Fibroblast of skin of back (primary cell): Measurements from ENCODE around the gene BCAS4.

ENCODE experiments used
- DNase-seq: peaks from one replicate; pipeline ENCODE4 v3.0.0-alpha.2; 2013

The BCAS4 gene

DNA sequence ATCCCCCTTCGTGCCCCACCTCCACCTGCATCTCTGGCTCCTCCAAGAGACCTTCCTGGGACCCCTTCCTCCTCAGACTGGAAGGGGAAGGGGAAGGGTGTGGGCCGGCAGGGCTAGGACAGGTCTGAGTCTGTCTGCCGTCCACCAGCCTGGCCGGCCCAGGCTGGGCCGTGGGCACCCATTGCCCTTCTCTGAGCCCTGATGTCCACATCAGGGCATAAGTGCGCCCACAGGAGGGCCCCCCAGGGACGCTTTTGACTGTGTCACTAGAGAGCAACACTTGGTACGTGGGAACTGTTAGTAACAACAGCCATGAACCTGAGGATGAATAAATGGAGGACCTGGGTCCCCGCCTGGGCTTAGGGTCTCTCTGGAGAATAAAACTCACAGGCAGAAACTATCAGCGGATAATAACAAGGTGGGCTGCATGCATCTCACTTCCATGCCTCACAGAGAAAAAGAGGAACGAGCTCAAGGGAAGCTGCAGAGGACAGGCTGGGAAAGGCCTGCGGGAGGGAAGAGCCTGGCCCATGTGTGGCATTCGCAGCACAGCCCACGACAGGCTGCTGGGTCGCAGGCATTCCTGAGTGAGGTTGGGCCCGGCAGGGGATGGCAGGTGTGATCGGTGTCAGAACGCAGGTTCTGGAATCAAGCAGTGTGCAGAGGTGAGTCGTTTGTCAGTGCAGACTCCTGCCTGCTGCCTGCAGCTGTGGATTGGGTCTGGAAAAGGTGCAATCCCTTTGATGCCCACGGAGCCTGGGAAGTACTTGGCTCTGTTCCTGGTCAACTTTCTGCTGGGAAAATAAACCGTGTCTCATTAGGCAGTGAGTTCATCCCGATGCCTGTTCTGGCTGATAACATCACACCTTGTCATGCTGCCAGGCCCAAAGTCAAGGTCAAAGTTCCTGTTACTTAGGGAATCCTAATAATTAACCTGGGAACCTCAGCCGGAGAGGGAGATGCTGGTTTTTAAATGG lies 60.9 kb downstream of the BCAS4 start:
- no peak for DNase-seq

DNA sequence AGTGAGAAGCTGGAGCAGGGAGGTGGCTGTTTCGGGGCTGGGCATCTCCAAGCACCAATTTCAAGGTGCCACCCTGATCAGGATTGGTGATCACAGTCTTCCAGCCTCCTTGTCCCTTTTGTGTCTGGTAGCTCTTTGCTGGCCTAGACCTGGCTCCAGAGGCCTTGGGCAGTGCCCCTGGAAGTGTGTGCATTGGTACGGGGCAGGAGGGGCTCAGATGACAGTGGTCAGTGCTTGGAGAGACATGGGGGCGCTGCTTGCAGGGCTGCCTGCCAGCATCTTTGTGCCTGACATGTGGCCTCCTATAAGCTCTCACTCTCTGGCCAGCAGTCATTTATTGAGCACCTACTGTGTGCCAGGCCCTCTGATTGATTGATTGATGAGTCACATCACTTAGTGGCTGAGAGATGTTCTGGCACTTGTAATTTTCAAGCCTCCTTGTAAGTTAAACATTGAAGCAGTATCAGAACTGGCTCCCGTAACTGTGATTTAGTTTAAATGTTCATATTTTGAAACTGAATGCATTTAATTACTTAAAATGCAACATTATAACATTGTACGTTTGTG lies 61.7 kb downstream of the BCAS4 start:
- DNase-seq, result no peak

DNA sequence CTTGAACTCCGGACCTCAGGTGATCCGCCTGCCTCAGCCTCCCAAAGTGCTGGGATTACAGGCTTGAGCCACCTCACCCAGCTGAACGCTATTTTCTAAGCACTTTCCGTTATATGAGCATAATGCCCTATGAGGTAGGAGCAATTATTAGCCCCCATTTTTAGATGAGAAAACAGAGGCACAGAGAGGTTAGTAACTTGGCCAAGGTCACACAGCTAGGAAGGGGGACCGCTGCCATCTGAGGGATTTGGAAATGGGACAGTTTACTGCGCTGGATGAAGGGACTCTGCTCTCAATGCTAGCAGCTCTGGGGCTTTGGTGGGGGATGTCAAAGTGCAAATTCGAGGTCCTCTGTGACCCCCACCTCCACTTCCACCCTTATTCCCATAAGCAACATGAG lies 62.5 kb downstream of the BCAS4 start:
- DNase-seq, result no peak

DNA sequence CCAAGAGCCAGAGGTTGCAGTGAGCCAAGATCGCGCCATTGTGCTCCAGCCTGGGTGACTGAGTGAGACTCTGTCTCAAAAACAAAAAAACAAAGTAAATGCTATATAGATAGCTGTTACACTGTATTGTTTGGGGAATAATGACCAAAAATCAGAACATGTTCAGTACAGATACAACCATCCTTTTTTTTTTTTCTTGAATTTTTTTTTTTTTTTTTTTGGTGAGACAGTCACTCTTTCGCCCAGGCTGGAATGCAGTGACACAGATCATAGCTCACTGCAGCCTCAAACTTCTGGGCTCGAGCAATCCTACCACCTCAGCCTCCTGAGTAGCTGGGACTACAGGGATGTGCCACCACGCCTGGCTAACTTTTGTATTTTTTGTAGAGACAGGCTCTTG lies 63.7 kb downstream of the BCAS4 start:
- DNase-seq, result no peak

DNA sequence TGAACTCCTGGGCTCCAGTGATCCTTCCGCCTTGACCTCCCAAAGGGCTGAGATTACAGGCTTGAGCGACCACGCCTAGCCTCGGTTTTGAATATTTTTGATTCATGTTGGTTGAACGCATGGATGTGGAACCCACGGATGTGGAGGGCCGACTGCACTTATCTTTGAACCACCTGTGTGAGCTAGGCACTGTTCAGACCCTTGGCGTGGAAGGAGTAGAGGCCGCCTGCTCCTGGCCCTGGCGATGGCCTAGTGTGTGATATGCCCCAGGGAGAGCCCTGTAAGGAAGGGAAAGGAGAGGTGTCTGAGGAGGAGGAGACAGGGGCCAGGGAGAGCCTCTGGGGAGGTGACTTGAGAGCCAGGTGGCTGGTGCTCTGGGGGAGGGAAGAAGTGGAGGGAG lies 64.3 kb downstream of the BCAS4 start:
- no peak for DNase-seq

DNA sequence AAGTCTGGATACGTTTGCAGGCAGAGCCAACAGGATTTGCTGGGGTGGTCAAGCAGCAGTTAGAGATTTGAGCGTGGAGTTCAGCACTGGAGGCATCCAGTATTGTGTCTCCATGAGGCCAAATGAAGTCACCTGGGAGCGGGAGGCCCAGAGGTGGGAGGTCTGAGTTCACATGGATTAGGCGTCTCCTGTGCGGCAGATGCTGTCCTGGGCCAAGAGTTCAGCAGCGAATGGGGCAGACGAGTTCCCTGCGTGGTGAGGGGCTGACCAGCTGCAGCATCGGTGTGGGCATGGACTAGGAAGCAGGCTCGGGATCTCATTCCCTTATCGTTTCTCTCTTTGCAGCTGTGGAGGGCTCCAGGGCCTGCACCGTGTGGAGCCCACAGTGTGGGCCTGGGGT lies 66.2 kb downstream of the BCAS4 start:
- DNase-seq, result no peak

DNA sequence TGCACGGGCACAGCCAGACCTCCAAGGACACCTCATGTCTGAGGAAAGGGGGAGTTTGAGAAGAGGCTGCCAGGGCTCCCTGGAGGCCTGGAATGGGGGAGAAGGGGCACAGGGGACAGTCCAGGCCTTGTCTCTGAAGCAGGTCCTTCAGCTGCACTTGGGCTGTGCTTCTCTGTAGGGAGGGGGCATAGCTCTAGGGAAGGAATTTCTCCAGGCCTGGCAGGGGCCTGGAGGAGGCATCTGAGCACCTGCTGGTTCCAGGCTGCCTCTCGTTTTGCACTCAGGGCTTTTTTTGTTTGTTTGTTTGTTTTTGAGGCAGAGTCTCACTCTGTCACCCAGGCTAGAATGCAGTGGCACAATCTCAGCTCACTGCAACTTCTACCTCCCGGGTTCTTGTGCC lies 67.7 kb downstream of the BCAS4 start:
- DNase-seq, result no peak

DNA sequence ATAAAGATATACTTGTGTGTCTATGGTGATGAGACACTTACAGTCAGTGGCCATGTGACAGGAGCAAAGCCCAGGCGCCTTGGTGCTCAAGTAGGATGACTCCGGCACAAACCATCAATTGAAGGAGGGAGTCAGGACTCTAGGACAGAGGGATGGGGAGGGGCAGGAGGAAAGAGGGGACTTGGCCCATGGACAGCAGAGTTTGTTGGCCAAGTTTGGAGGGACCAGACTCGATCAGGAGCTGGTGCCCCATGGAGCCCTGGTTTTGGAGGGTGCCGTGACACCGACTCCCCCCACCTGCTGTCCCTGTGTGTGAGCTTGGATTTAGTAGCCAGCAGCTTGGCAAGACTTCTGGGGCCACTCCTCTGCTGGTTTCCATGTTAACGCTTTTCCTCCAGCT lies 70.3 kb downstream of the BCAS4 start:
- no peak for DNase-seq

DNA sequence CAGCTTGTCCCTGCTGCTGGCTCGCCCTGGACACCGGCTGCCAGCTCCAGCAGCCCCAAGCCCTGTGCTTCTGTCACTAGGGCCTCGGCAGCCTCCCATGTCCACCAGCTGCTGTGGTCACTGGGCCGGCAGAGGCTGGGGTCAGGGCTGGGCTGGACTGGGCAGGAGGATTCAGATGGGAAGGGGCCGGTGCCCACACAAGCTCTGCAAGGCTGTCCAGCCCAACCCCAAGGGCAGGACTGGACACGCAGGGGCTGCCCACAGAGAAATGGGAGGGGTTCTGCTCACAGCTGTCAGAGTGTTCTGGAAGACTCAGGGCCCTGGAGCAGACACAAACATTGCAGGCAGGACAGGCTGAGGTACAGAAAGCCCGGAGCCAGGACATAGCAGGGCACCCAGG lies 70.7 kb downstream of the BCAS4 start:
- no peak for DNase-seq

DNA sequence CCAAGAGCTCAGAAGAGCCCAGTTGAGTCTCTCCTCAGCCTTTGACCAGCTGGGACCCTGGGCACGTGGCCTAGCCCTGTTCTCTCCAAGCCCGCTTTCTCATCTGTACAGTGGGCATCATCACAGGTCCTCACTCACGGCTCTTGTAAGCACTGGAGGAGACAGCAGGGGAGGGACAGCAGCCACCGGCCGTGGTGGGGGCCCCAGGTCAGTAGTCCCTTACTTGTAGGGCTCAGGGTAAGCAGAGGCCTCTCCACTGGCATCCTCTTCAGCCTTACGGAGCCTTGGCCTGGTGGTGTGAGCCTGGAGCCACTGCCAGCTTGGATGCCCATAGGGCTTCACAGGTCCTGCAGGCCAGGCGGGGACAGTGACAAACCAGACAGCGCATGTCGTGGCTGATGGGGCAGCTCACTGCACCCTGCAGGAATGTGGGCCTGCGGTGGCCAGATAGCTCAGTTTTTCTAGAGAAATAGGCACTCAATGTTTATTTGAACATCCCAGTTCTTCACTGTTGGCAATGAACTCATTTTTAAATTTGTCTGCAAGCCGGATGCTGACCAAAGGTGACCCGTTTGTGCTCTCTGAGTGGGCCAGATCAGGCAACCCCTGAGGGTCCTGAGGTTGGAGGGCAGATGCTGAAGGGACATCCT lies 71.3 kb downstream of the BCAS4 start:
- DNase-seq, result no peak

DNA sequence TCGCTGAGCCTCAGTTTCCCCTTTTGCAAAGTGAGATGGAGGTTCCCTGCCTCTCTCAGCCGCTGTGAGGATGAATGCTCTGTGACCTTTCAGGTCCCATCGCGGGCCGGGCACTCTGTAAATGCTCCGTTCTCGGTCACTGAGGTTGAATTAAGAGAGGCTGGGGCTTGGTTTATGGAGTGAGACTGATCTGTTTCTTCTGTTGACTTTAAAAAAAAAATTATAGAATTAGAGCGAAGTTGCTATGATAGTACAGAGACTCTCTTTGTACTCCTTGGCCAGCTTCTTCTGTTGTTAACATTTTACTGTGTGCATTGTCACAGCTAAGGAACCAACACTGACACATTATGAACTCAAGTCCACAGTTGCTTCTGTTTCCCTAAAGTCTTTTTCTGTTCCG lies 72.0 kb downstream of the BCAS4 start:
- DNase-seq, result no peak

DNA sequence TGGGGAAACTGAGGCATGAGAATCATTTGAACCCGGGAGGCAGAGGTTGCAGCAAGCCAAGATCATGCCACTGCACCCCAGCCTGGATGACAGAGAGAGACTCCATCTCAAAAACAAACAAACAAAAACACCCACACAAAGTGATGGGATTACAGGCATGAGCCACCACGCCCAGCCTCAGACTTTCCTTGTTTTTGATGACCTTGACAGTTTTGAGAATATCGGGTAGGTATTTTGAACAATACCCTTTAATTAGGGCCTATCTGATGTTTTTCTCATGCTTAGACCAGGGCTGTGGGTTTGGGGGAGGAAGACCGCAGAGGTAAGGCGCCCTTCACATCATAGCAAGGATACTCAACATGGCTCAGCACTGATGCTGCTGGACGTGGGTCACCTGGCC lies 72.9 kb downstream of the BCAS4 start:
- DNase-seq, result no peak

DNA sequence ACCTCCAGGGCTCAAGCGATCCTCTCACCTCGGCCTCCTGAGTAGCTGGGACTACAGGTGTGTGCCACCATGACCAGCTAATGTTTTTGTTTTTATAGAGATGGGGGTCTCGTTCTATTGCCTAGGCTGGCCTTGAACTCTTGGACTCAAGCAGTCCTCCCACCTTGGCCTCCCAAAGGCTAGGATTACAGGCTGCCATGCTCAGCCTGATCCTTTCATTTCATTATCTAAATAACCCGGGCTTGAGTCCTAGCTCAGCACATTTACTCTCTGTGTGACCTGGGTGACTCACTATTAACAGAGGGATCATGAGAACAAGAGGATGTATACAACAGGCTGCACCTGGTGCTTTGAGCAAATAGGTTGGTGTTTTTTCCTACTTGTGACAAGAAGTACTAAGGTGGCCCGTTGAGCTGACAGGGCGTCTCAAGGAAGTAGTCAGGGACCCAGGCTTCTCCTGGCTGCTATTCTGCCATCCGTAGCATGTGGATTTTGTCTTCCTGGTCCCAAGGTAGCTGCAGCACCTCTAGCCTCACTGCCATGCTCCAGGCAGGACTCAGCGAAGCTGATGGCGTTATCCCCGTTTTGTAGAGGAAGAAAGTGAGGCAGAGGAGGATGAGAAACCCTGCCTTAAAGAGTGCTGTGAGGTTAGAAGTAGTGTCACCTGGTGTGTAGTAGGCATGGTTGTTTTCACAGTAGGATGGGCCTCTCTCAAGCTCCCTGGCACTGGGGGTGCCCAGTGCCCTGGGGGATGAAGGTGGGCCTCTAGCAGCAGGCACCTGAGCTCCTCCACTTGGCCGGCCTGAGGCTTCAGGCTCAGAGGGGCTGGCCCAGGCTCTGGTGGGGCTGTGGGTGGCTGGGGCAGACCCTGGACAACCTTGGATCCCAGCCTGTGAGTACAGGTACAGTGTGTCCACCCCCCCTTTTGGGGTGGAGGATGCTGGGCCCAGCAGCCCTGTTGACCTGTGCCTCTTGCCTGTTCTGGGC lies 73.9 kb downstream of the BCAS4 start:
- DNase-seq, result no peak

DNA sequence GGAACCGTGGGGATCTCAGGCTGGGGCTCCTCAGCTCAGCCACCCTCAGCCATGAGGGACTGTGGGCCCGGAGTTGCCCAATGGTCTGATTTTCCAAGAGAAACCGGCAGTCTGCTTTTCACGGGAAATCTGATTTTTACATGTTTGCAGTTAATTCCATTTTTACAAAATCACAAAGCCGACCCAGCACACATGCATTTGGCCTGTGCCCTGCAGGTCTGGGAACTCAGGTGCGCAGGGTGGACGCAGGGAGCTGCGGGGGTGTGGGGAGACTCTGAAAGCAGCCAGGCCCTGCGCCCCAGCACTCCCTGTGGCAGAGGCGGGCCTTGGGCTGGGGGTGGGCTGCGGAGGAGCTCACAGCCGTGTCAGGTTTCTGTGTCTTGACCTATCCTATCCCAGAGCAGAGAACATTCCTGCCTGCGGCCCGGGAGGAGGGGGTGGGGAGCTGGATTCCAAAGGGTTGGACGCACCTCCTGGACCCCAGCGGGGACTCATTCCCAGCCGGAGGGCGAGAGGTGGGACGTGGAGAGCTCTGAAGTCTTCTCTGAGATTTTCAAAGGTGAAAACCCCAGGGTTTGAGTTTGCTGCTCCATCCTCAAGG lies 75.8 kb downstream of the BCAS4 start:
- peak; percentile 79 for DNase-seq

DNA sequence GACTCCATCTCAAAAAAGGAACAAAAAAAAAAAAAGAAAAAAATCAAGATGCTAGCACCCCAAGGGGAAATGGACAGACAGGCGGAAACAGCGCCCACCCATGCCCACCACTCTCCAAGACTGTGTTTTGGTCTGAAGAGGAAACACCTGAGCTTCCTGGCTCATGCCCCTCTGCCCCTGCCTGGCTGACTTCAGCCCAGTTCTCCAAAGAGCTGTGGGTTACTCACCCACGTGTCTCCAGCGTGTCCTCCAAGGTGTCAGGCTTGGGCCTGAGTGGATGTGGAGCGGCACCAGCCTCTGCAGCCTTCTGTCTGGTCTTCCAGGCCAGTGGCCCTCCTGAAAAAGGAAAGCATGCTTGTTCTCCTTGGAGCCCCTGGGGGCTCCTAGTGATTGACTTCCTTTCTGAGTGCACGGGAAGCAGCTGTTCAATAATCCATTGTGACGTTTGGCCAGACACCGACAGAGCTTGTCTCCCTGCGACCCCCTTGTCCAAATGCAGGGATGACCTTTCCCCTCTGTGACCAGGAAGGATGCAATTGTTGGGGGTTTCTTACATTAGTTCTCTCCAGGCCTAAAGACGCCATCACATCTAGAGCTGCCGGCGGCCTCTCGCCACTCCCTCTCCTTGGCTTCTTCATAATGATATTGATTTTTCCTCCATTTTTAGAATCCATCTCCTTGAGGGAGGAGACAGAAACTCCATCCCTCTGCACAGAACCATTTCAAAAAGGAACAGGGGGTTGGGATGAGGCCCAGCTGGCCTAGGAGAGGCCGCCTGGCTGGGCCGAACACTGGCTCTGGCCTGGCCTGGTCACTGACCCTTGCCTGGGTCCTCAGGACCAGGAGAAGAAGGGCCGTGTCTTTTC lies 77.9 kb downstream of the BCAS4 start:
- no peak for DNase-seq

DNA sequence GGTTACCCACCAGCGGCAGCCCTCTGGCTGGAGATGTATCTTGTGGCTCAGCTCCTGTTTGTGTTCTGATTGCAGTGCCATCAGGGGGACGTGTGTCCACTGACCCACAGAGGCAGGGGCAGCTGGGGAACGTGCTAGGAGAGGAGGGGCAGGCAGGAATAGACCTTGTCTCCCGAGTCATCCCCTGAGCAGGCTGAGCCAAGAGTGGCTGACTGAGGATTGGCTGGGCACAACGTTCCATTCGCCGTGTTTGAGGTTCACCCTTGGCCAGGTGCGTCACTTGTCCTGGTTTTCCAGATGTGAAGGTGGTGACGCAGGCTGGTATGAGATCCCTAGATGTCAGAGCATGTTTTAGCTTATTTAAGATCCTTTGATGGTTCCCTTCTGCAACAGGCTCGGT lies 78.7 kb downstream of the BCAS4 start:
- DNase-seq, result no peak

DNA sequence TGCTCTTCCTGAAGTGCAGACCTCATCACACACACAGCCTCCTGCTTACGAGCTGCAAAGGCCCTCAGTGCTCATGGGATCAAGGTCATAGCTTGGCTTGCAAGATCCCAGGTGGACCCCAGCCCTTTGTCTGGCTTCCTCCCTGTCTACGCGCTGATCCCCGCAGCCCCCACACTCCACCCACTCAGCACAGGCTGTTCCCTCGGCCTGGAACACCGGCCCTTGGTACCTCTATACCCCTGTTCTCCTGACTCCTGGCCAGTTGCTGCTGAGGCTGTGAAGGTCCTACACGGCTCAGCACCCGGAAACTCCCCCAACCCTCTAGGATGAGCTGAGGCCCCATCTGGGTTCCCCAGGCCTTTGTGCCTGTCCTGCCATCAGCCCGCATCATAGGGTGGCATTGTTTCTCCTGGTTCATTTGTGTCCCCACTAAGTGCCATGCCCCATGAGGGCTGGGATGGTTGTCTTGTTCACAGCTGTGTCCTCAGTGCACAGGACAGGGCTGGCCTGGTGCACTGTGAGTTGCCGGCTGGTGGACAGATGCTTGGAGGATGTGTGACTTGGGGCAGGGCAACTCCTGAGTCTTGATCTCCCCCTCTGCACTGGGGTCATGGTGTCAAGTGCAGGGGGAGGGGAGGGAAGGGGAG lies 79.4 kb downstream of the BCAS4 start:
- no peak for DNase-seq

DNA sequence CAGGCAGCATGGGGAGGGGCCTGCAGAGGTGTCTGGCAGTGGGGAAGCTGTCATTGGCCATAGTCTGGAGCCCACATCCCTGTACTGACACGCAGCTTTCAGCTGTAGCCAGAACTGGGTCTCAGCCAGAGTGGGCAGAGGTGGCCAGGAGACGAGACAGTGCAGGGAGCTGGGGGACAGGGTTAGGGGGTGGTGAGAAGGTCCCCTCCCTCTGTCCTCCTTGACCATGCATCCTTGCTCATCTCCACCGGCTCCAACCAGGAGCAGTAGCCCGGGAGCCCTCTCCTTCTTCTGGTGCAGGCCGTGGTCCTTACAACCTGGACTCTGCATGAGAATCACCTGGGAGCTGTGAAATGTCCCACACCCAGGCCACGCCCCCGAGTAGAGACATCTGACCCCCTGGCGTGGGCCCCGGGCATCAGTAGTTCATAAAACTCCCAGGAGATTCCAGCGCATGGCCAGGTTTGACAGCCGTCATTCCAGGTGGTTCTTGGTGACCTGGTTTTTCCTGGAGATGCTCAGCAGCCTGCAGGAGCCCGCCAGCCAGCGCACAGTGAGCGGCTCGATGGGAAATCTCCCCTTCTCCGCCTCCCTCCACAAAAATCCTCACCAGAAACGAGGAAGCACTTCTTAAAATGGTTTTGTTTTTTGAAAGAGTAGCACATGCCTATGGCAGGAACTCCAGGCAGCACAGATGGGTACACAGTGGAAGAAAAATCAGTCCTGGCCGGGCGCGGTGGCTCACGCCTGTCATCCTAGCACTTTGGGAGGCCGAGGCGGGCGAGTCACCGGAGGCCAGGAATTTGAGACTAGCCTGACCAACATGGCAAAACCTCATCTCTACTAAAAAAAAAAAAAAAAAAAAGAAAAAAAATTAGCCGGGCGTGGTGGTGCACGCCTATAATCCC lies 80.2 kb downstream of the BCAS4 start:
- DNase-seq, result no peak

DNA sequence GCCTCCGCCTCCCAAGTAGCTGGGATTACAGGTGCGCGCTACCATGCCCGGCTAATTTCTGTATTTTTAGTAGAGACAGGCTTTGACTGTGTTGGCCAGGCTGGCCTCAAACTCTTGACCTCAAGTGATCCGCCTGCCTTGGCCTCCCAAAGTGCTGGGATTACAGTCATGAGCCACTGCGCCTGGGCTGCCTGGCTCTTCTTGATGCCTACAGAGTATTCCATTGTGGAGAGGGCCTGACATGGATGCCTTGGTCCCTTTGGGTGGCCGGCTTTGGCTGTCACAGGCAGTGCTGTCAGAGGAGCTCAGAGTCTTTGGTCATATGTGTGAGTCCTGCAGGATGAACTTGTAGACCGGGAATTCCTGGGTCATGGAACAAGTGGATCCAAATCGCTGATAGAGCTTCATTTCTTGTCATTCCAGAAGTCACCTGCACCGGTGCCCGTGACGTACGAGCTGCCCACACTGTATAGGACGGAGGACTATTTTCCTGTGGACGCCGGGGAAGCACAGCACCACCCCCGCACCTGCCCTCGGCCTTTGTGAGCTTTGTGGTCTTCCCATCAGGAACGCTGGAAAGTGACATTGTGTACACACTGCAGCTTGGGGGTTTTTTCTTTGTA lies 81.3 kb downstream of the BCAS4 start:
- DNase-seq, result no peak
